GM19455 (cell line): ENCODE results near the gene TTK.
A peak's percentile ranks its signal among the peaks of the same experiment; 100 is the strongest.

Source experiments
- ATAC-seq: cut with Tn5 transposase; IDR thresholded peaks from one replicate; pipeline ENCODE4 v1.9.1; 2021; ENCODE audit not compliant: unreplicated experiment

The TTK gene

GRCh38 chr6:80004173-80005072 is at the start of gene TTK:
TTK (plus strand) TSS chr6:80004649; CDS start chr6:80005844, 1,195 bp downstream.
- ATAC-seq, result peak; percentile 100

- no peak for ATAC-seq
Observed at GRCh38 chr6:79954849-79955248, 49.6 kb upstream of the TTK start.

GRCh38 chr6:79964607-79965081 is 39.8 kb upstream of the TTK start:
- ATAC-seq, result no peak

- ATAC-seq, result no peak
Observed at GRCh38 chr6:79967178-79967577, 37.3 kb upstream of the TTK start.

DNA sequence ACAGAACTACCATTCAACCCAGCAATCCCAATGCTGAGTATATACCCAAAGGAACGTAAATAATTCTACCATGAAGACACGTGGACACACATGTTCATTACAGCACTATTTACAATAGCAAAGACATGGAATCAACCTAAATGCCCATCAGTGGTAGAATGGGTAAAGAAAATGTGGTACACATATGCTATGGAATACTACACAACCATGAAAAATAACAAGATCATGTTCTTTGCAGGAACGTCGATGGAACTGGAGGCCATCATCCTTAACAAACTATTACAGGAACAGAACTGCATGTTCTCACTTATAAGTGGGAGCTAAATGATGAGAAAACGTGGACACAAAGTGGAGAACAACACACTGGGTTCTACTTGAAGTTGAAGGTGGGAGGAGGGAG is 34.7 kb upstream of the TTK start:
- no peak for ATAC-seq

- no peak for ATAC-seq
Observed at GRCh38 chr6:79971193-79971592, 33.3 kb upstream of the TTK start.

GRCh38 chr6:79981652-79982051 is 22.8 kb upstream of the TTK start:
- no peak for ATAC-seq

- no peak for ATAC-seq
Observed at GRCh38 chr6:79984261-79984660, 20.2 kb upstream of the TTK start.

GRCh38 chr6:79985128-79985527 is 19.3 kb upstream of the TTK start:
- ATAC-seq, result no peak

DNA sequence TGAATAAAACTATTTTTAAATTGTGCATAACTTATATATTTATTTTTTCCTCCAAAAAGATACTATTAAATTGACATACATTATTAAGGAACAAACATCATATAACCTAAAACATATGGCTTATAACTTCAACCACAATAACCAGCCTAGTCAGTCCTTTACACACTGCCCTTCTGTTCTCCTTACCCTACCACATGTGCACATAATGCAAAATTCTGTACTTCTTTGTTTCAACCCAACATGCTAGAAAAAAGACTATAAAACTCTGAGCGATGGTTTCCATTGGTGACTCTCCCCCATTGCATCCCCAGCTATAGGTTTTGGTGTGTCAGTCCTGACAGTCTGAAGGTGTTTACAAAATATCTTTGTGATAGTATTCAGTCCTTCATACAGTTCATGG is 14.8 kb upstream of the TTK start:
- ATAC-seq, result no peak

GRCh38 chr6:79993012-79993910 is 11.2 kb upstream of the TTK start:
- ATAC-seq, result no peak

GRCh38 chr6:79993911-79994309 is 10.5 kb upstream of the TTK start:
- no peak for ATAC-seq

GRCh38 chr6:79997728-79998127 is 6.7 kb upstream of the TTK start:
- ATAC-seq, result no peak

DNA sequence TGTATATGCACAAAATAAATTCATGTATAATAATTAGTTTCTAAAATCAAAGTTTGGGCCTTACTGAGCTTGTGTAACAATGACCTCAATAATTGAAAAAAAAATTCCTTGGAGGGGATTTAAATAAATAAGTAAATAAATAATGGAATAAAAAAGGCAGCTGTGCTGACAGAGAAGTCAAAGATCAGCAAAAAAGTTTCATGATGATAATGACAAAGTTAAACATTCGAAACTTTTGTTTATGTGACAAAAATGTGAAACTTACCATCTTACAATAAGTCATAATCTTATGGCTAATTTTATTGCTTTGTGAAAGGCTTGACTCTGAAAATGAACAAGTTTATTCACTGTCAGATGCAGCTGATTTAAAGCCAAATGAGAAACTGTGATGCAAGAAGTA is 3.1 kb upstream of the TTK start:
- ATAC-seq, result no peak

GRCh38 chr6:80003826-80004172 is 650 bp upstream of the TTK start:
- ATAC-seq, result peak; percentile 16

- no peak for ATAC-seq
Observed at GRCh38 chr6:80005406-80005805, 957 bp downstream of the TTK start.

- ATAC-seq, result no peak
Observed at GRCh38 chr6:80006541-80006940, 2.1 kb downstream of the TTK start.

- ATAC-seq, result no peak
Observed at GRCh38 chr6:80009531-80009930, 5.1 kb downstream of the TTK start.

DNA sequence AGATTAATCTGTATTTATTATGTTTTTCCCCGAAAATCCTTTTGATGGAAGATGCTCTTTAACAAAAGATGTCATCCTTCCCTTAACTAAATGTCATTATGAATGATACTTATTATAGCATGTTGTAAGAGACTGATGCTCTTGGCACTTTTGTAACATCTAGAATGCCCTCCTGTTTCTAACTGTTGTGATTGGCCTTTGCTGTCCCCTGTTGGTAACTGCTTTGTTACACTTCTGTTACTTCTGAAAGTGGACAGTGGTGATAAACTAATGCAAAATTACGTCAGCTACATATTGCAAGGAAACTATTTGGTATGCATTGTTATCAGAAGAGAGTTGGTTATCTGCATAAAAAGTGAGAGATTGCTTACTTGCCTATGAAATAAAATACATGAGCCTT is 5.8 kb downstream of the TTK start:
- ATAC-seq, result no peak

DNA sequence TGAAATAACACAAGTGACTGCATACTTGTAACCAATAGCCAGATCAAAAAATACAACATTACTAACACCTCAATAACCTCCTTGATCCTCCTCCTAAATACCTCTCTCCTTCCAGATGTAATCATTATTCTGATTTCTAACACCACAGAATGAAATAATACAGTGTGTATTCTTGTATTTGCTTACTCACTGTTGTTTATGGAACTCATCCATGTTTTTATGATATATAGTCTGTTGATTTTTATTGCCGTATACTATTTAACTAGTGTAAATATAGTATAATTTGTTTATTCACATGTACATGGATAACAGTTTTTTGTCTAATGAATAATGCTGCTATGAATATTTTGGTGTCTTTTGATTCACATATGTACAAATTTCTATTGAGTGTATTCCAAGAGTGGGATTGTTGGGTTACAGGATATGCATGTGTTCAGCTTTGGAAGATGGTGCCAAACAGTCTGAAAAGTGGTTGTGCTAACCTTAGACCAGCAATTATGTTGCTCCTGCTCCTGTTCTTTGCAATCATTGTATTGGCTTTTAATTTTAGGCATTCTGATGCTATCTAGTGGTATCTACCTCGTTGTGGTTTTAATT is 11.5 kb downstream of the TTK start:
- no peak for ATAC-seq

- ATAC-seq, result no peak
Observed at GRCh38 chr6:80020381-80021120, 16.1 kb downstream of the TTK start.
